Renal cortical epithelial cell (primary cell): Measurements from ENCODE around the gene STOM. TPM values are rescaled to one million over a fixed set of nuclear protein-coding genes. Genes with fewer than 3 reads are reported as not detected.
A peak's percentile ranks its signal among the peaks of the same experiment; 100 is the strongest.

Experiments
- DNase-seq: peaks from one replicate; pipeline ENCODE4 v3.0.0-alpha.2; 2011; ENCODE audit warnings: low read depth
- total RNA-seq: library from RNA; depleted of rRNA; stranded (reverse); fragments of >200 nt; gene quantifications from 2 replicates; pipeline ENCODE4 v1.2.3, GENCODE V29; 2014

Gene STOM
- total RNA-seq, 1 donor from 2014 or later = 61.8 TPM

DNA sequence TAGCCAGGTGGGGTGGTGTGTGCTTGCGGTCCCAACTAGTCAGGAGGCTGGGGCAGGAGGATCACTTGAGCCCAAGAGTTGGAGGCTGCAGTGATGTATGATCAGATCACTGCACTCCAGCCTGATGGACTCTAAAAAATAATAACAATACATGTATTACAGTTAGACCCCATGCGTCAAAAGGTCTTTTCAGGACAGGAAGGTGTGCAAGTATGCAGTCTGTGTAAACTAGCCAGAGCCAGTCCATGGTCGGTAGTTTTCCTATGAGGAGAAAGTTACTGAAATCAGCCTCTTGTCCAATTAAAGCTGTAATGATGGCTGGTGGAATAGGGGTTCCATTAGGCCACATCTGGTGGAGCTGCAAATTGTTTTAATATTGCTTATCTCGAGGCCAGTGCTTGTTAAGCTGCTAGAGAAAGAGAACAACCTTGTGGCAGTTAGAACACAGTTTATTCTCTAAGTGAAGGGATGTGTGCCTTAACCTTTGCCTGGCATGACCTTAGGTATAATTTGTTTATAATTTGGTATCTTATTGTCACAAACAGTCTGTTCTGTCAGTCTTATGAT is 1.5 kb upstream of the STOM start:
- no peak for DNase-seq

DNA sequence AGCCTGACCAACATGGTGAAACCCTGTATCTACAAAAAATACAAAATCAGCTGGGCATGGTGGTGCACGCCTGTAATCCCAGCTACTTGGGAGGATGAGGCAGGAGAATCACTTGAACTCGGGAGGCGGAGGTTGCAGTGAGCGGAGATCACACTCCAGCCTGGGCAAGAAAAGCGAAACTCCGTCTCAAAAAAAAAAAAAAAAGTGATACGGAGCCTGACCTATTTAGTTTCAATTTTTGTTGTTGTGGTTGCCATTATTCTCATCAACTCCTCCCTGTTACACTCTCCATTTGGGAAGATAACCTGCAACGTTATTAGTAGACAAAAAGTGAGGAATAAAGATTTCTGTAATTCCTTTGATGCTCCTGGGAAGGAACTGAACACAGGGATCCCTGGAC is 1.3 kb downstream of the STOM start:
- DNase-seq = no peak

DNA sequence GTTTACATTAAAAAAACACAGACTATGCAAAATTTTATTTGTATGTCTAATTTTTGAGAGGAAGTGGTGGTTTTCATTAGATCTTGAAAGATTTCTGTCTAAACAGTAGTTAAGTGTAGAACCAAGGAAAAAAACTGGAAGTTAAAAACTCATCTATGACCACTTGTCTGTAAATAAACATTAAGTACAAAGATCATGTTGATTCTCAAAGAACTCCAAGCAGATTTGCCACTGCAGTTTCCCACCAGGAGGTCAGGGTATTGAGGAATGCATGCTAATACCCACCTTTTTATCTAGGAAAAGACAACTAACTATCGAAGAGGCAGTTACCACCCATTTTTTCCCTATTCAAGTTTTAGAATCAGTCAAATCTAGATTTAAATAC is 1.9 kb downstream of the STOM start:
- DNase-seq = peak; percentile 19

DNA sequence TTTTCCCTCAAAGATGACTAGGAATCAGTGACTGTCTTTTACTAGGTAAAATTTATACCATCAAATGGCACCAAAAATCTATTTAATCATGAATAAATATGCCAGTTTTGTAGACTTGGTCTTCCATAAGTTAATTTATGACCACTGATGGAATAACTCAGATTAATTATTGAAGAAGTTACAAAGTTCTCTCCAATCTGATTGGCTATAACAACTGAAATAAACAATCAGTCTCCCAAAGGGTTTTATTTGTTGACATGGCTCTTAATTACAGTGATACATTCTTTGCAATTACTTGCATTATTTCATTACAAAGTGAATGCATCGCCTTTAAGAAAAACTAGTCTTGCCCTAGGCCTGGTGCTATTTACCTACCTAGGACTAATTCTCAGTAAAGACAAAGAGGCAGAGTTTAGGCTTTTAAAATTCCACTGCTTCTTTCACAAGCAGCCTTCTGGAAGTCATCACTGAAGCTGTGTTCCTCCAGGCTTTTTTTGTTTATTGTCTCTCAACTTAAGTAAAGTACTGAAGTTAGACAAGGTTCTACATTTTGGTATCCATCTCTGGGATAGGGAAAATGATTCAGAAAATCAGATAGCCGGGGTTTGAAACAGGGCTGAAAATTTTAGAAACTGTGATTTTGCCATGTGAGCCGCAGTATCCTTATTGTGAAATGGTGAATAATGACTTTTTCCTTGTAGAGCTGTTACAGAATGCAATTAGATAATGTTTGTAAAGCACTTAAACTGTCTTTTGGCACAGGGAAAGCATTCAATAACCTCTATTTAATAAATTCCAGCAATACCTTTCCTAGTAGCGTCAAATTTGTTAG is 2.5 kb downstream of the STOM start:
- DNase-seq = peak; percentile 75

DNA sequence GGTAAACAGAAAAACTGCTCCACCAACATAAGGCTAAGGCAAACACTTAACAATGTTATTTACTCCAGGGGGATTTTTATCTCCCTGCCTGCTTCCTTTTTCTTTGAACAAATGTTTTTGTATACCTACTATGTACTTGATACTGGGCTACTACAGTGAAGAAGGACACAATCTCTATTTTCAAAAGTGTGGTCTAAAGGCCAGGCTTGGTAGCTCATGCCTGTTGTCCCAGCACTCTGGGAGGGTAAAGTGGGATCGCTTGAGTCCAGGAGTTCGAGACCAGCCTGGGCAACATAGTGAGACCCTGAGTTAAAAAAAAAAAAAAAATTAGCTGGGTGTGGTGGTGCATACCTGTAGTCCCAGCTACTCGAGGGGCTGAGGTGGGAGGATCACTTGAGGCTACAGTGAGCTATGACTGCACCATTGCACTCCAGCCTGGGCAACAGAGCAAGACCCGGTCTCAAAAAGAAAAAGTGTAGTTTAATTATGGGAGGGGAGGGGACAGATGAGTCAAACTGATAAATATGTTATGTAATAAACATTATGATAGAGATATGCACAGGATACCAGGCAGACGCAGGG is 3.3 kb downstream of the STOM start:
- DNase-seq = no peak

DNA sequence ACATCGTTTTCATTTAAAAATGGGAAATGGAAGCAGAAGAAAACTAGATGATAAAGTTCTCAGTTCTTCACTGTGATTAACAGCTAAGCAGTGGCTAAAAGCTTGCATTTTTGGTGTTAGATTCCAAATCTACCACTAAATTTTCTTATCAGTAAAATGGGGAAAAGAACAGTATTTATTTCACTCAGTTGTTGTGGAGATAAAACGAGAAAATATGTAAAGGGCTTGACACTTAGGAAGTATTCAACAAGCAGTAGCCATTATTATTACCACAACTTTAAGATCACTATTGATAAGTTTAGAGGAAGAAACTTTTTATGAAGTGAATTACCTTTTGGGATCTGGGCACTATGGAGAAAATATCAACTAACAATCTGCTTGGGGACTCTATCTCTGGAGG is 4.5 kb downstream of the STOM start:
- DNase-seq = no peak

DNA sequence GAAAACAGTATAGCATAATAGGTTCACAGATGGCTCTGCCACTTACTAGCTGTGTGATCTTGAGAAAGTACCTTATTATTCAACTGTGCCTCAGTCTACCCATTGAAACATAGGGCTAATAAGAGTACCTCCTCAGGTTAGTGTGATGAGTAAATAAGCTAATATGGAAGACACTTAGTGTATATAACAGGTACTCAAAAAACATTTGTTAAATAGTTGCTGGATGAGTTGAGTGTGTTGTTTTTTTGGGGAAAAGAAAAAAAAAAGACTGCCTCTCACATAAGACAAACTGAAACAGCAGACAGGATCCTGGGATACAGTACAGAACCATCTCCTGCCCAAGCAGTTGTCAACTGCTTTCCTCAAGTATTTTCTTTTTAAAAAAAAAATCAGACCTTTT is 5.2 kb downstream of the STOM start:
- no peak for DNase-seq

DNA sequence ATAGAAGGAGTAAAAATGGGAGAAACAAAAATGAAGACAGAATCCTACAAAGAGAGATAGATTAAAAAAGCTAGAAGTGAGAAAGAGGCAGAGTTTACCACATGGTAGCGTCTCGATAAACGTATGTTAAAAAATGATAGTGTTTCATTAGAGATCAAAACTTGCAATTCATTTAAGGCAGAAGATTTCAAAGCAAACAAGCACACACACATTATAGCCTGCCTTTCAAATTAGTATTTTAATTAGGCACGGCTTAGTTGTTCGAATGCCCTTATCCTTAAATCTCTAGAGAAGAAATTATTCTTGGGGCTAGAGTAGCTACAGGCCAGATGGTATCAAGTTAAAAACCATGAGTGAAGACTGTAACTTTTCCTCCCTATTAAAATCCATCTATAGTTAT is 6.0 kb downstream of the STOM start:
- DNase-seq = no peak

DNA sequence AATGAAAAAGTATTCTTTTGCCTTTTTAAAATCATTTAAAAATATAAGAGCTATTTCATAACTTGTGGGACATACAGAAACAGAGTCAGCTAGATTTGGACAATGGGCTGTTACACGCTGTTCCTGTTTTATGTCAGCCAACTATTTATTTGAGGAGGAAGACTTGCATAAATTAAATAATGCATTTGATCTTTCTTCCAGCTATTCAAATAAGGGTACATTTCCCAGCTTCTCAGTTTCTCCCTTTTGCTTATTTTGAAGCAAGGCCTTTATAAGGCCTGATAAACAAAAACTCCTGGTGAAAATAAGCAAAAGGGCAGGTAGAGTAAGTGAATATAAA is 6.5 kb downstream of the STOM start:
- no peak for DNase-seq

DNA sequence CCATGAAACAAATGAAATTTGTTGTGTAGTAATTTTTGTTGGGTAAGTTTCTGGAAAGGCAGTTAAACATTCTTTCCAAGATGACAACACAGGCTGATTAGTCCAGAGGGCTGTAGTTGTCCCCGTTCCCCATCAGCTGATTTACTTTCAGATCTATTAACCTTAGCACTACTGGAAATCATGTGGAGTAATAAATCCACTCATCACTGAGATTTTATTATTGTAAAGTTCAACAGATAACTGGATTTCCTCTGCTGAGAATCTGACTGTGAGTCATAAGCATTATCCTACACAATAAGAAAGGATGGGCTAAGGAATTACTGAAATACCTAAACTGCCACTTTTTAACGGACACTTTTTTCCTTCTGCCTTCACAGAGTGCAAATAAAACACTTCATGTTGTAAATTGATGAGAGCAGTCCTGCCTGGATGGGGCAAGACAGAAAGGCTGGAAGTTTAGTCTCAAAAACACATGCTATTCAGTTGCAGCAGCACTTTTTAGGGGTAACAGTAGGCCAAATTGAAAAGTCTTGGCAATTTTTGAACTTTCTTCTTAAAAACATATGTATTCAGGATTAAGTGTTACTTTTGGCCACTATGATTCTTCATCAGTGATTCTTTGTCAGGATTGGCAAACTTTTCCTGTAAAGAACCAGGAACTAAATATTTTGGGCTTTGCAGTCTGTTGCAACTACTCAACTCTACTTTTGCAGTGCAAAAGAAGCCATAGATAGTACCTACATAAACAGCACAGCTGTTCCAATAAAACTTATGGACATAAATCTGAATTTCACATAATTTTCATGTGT is 7.0 kb downstream of the STOM start:
- DNase-seq = peak; percentile 86

DNA sequence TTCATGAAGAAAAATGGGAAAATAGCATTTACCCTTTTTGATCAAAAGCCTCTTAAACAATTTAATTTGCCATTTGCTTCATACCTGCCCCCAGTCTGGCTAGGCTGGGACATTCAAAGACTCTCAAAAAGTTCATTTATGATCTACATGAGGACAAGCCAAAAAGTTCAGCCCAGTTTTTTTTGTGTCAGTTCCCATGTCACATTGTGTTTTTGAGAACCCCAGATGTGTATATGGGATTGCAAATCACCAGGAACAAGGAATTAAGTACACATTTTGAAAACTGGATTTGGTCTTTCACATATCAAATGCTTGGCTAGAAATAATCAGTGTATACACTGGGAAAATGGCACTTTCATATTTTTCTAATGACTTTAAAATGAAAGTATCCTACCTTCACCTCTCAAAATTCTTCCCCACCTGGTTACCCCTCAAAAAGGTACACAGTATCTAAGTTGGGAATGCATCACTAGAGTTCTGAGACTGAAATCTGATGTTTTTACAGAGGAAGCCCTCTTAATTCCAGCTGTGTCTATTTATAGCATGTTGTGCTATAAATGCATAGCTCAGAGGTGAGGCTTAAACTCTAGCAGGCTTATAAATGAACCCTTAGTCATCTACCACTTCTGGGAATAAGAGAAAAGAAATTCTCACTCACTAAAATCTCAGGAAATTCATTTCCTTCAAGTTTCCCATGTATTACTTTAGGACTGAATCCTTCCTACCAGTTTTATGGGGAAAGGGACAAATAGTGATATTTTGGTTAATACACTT is 9.3 kb downstream of the STOM start:
- peak; percentile 90 for DNase-seq

DNA sequence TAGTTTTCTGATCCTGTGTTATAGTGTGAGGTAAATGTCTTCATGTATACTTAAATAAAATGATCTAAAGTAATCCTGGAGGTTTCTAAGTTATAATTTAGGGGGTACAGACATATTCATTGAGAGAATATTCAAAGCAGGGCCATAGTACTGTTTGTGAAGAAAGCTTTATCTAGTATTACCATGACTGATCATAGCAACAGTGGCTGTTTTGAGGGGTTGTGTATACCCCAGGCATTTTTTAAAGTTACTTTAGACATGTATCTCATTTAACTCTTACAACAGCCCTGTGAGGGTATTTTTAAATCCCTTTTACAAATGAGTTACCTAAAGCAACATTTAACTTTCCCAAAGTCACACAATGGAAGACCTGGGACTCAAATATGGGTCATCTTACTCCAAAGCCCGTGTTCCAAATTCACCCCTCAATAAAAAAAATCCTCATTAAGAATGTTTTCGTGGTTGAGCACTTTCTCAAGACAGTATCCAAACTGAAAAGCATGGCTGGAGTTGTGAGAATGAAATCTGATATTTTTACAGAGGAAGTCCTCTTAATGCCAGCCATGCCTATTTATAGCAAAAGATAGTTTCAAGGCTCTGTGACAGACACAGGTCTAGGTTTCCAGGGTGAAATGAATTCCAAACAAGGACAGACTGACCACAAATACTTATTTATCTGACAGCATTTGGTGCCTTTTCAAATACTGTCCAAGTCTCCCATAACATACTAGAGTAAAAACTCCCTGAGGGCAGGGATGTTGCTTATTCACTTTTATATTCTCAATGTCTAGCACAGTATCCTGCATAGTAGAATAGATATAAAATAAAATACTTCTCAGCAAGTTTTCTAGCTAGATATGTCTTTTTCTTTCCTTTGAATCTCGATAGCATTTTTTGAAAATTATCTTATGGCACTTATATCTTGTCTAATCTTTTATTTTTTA is 10.4 kb downstream of the STOM start:
- DNase-seq = peak; percentile 59

DNA sequence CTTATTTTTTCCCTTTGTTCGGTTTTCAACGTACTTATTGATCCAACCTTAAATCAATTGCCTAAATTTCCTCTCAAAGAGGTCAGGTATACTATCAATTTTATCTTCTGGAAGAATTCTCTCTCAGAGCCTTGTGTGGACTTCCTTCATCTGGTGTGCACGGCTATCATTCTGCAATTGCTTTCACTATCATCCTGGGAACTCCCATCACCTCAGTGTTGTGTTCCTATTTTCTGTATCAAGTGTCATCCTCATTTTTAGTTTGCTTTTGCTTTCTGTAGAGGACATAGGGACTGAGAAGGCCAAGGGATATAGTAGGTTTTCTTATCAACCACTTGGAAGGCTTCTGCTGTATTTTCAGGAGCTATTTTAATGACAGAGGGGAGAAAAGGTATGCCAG is 11.3 kb downstream of the STOM start:
- DNase-seq = no peak

DNA sequence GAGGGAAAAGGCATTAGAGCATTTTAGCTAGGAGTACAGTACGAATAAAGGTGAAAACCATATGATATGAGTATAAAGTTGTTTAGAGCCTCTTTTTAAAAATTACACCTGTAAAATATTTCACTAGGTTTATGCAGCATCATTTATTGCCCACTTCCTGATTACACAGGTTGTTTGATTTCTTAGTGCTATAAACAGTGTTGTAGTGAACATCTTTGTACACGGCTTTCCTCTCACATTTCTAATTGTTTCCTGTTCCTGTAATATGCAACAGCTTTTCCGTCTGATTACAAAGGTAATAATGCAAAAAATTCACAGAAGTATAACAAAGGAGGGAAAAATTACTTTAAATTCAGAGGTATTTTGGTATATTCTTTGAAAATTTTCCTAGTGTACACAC is 13.0 kb downstream of the STOM start:
- no peak for DNase-seq

DNA sequence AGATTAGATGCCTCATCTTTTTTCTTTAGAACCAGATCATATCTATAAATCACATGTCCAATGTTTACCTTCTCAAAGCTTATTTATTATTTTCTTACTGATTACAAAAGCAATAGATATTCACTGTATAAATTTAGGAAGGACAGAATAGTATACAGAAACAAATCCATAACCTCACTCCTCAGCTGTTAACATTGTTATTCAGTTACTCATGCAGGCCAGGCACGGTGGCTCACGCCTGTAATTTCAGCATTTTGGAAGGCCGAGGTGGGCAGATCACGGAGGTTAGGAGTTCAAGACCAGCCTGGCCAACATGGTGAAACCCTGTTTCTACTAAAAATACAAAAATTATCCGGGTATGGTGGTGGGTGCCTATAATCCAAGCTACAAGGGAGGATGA is 15.3 kb downstream of the STOM start:
- DNase-seq = no peak

DNA sequence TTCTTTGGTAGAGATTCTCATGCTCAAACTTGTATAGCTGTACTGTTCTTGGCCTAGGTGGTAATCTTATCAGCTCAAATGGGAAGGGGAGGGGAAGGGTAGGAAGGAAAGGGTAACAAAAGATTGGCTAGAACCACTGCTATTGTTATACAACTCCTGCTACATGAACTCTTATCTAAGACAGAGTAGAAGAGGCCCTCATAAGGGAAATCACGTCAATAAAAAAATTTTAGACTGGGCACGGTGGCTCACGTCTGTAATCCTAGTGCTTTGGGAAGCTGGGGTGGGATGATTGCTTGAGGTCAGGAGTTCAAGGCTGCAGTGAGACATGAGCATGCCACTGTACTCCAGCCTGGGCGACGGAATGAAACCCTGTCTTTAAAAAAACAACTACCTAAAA is 15.9 kb downstream of the STOM start:
- no peak for DNase-seq

DNA sequence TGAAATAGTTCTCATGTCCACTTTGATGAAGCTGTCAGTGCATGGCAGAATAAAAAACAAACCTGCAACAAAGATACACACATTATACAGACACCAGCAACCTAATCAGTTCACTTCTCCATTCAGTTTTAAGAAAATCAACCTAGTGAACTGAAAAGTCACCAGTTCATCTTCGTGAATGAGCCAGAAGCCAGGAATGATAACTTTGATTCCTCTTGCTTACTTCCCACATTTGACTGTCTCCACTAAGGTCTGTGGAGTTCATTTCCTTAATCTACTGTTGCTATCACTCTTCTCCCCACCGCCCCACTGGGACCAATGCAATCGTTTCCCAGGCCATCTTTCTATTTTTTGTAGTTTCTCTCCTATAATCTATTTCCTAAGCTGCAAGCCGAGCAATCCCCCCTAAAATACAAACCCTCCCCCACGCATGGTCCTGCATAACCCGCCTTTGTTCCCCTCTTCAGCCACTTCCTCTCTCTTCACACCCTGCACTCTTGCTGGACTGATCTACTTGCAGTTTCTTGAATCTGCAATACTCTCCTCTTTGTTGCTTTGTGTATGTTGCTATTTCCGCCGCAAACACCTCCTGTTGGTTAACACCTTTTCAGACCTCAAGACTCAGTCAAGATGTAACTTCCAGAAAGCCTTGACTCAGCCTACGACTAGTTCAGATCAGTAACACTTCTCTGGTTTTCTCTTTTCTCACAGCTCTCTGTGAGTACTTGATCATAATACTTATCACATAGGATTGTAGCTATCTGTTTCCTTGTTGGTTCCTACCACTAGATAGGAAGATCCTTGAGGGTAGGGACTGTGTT is 16.6 kb downstream of the STOM start:
- DNase-seq = no peak

DNA sequence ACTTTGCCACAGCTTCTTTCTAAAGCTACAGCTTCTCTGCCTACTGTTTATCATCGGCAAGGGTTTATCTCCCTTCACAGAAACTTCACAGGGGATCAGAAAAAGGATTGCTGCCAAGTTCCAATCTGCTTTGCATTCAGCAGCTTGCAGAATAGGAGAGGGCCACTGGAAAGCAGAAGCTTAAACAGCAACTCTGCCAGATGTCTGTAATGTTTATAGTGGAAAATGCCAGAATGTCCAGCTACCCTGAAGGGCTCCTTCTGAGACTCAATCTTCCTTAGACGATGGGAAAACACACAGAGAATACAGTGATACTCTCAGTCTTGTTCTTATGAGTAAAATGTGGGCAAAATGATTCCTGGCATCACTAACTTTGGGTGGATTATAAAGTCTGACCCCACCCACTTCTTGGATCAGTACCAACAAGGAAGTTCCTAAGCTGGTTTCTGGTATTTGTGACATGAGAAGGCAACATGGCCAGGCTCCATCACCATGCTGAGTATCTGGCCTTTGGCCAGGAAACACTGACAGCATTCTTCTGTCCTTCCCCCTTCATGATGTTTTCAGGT is 19.0 kb downstream of the STOM start:
- DNase-seq = peak; percentile 91

DNA sequence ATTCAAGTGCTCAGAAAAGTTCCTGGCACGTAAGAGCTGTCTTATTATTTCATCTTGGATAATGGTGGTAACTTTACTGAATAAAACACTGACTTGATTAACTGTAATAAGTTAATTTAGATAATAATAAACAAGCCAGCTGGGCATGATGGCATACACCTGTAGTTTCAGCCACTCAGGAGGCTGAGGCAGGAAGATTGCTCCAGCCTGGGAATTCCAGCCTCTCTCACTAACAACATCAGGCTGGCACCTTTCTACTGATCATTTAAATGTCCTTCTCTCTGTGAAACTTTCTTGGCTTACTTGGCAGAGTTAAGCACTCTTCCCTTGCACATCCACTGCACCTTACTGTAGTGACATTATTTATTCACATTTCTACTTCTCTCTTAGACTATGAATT is 20.0 kb downstream of the STOM start:
- no peak for DNase-seq

DNA sequence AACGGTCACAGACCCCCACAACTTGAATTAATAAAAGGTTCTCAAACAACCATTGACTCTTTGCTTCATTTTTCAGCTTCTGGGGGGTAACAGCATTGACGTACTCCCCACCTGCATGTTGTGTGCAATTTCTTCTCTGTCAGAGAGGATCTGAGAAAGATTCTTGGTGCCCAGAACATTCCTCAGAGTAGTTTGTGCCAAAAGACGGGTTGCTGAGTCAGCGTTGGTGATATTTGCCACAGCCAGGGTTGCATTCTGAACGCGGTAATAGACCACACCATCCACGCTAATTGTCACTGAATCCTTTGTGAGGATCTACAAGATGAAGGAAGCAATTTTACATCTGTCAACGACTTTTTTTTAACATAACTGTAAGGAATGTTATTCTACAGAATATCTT is 21.0 kb downstream of the STOM start:
- no peak for DNase-seq
